Activated T-cell treated with anti-CD3 and anti-CD28 coated beads for 24 hours (primary cell): Measurements from ENCODE around the gene CHN2.

ENCODE experiments used
- DNase-seq: peaks from one replicate; pipeline ENCODE4 v3.0.0-alpha.2; 2020; ENCODE audit warnings: low read depth

Gene CHN2

DNA sequence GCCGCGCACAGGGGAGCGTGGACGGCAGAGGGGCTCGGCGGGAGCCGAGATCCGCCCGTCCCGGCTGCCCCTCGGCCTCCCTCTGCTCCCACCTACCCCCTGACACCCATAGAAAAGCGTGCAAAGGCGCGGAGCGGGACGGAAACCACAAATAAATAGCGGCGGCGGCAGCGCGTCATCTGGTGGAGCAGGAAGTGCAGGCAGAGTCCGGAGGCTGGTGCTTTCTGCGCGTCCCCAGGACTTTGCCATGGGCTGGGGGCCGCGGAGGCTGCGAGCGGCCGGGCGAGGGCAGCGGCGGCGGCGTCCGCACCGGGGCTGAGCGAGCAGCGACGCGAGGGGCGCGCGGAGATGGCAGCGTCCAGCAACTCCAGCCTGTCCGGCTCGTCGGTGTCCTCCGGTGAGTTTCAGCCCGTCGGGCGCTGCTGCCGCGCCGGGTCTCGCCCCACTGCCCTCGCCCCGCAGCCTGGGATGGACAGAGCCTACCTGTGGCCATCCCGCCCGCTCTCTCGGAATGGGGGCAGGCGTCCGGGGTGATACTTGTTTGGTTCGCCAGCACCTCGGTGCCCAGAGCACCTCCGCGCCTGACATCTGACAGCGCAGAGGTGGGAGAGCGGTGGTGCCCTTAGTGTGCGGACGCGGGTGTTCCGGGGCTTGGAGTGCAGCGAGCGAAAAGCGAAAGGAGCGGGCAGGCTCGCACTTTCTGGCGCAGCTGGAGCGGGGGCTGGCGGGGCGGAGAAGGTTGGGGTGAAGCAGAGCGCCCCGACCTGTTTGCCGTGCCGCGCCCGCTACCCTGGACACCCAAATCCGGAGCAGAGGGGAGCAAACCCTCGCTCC lies at the start of gene CHN2:
Gene CHN2 (plus strand): TSS at position 182 of the 834 bp plus-strand sequence.
- DNase-seq, result no peak

DNA sequence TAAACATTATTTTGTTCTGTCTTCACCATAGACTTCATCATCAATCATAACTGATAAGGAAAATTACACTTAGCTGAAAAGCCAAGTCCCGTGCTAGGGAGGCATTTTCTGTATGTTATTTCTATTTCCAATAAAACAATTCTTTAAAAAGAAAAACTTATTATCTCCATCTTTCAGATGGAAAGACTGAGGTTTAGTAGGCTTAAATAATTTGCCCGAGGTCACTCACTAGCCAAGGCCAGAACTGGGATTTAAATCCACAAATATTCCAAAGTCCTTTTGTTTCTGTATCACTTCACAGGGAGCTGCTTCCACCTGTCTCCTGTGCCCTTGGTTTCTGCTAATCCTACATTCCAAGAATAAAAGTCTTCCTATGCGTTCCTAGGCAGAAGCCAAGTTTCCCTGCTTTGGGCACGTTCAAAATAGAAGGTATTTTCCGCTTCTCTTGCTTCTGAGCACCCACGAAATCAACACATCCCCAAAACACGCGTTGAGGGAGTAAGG lies 49.0 kb upstream of the CHN2 start:
- no peak for DNase-seq

DNA sequence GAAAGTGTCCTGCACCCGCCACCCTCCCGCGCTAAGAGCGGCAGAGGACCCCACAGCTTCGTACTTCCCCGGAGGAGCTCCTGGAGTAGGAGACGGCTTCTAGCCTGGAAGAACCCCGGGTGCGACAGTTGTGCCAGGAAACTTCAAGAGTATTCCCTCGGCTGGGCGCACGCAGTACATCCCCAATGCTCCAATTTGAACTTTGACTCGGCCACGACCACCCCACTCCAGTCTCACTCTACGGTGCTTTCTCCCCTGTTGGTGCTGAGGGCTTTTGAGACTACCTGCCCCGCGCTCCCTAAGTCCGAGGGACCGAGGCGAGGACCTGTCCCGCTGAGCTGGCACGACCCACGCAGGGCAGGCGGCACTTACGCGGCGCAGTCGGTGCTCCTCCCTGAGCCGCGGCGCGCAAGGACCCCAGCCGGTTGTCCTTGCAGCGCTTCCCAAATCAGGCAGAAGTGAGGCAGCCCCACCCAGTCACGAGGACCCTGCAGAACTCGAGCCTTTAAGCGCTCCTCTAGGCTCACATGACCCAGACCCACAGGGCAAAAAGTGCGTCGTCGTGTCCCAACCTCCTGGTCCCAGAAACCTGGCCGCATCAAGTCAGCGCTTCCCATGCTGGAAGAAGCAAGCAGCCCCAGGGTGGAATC lies 48.4 kb upstream of the CHN2 start, which contains the start of gene CPVL:
Gene CPVL (minus strand): TSS at position 481 of the 650 bp plus-strand sequence. CDS start 25,476 bp downstream, outside the sequence.
- DNase-seq, result no peak

GRCh38 chr7:29146888-29147609 lies 47.5 kb upstream of the CHN2 start:
- no peak for DNase-seq

DNA sequence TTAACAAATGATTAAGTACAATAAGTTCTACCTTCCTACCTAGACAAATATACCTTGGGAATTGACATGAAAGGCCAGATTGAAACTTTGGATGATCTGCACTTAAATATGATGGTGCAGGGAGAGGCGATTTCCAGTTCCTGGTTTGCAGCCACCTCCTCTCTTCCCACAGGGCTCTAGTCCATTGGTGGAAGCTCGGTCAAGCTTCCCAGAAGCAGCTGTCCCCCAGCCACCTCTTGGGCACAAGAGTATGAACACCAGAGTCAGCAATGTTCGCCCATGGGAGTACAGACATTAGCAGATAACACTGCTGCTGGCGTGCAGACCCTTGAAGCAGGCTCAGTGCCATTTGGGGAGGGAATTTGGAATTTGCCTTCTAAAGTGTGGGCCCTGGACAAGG lies 46.8 kb upstream of the CHN2 start:
- DNase-seq, result no peak

GRCh38 chr7:29149036-29149435 lies 45.5 kb upstream of the CHN2 start:
- no peak for DNase-seq

GRCh38 chr7:29150856-29151255 lies 43.7 kb upstream of the CHN2 start:
- no peak for DNase-seq

- DNase-seq, result no peak
Measured at GRCh38 chr7:29154076-29154475, 40.5 kb upstream of the CHN2 start.

DNA sequence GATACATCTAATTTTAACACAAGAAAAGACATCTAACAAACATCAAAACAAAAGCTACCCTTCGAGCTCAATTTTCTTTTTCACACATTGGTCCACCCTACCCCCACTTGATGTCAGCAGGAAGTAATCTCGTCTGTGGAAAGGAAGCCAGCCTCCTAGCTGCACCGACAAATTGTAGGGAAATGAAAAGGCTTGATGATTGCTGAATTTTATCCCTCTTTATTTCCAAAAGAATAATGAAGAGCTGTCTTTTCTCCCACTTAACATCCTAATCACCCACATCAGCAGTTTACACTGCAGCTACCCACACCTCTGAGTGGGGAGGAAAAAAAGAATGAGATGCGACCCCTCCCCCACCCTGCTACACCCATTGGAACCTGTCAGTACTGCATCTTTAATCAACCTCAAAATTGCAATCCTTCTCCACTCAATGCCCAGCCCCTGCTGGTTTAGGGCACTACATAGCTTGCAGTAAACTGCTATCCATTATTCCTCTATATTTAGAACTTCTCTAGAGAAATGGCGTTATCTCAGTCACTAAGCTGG lies 37.6 kb upstream of the CHN2 start:
- no peak for DNase-seq

DNA sequence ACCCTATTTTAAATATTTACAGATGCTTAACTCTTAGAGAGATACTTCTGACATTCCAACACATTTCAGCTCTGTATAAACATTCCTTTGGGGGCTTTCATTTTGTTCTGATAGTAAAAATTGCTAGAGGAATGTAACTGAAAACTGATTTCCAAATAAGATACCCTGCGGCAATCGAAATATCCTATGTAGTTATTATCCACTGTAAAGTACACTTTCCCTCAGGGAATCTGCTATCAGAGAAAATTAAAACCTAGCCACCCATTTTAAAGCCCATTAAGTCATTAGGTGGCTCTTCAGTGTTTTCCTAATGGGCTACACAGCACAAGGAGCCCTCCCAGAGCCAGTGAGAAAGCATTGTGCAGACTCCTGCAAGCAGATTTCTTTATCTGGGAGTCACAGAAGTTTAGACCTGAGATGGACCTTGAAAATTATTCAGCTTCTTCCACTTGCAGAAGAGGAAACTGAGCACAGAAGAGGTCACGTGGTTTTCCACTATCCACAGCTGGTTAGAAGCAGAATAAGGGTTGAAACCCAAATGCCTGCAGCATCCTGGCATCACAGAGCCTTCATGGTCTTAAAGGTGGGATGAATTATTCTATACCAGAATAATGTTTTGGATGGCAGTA lies 35.7 kb upstream of the CHN2 start:
- DNase-seq, result no peak

GRCh38 chr7:29160080-29160479 lies 34.5 kb upstream of the CHN2 start:
- no peak for DNase-seq

DNA sequence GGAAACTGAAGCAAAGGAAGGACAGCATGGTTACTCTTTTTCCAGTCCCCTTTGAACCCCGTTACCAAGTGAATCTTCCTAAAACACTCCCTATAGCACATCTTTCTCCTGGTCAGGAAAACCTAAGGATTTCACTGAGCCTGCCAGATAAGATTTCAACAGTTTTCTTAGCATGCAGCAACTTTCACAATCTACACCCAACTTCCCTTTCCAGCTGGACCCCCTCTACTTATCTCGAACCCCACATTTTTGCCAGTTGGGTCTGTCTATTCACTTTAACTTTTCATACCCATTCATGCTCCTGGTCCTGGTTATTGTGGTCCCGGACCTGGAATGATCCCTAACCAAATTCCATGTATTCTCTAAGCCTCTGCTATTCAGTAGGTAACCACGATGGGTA lies 33.3 kb upstream of the CHN2 start:
- DNase-seq, result no peak

DNA sequence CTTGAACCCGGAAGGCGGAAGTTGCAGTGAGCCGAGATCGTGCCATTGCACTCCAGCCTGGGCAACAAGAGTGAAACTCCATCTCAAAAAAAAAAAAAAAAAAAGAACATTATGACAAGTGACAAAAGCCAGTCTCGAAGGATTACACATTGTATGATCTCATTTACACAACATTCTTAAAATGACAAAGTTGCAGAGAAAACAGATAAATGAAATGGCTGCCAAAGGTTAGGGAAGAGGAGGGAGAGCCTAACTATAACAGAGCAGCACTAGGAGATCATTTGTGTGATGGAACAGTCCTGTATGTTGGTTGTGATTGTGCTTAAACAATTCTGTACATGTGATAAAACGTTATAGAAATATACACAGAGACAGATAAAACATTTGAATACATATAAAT lies 32.0 kb upstream of the CHN2 start:
- DNase-seq, result no peak

GRCh38 chr7:29163854-29164253 lies 30.7 kb upstream of the CHN2 start:
- no peak for DNase-seq

DNA sequence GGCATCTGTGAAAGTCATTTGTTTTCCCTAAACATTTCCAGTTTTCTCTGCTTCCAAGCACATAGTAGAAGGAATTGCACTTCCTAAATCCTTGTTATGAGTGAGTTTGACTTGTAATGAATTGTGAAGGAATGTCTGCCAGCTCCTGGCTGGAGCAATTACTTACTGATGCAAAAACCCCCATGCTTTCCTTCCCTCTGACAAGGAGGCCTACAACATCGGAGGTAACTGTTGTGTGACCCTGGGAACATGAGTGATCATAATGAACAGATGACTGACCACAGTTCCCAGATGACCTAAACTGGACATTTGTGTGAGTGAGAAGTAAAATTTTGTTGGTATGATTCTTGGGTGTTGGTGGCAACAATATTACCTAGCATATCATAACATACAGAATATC lies 26.9 kb upstream of the CHN2 start:
- DNase-seq, result no peak

GRCh38 chr7:29170781-29171180 lies 23.8 kb upstream of the CHN2 start:
- DNase-seq, result no peak

GRCh38 chr7:29173458-29173857 lies 21.1 kb upstream of the CHN2 start:
- DNase-seq, result no peak

DNA sequence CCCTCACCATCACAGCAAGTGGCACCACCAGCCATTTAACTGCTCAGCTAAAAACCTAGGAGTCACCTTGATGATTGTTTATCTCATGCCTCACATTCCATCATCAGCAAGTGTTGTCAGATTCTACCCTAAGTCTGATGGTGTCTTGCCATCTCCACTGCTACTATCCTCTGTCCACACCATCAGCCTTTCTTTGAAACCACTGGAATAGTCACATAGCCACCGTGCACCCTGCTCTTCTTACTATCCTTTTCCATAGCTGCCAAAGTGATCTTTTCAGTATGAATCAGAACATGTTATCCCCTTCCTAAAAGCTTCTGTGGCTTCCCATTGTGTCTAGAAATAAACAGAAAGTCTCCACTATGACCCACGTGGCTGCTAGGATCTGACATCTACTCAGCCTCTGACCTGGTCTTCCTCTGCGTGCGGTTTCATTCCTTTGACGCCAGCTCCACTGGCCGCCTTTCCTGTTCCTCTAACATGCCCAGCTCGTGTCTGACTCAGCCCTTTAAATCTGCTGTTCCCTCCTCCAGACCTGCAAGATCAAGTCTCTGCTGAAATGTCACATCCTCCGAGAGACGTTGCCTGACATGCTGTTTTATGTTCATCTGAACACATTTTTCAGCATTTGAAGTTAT lies 16.5 kb upstream of the CHN2 start:
- DNase-seq, result no peak

- DNase-seq, result no peak
Measured at GRCh38 chr7:29179115-29179514, 15.5 kb upstream of the CHN2 start.

DNA sequence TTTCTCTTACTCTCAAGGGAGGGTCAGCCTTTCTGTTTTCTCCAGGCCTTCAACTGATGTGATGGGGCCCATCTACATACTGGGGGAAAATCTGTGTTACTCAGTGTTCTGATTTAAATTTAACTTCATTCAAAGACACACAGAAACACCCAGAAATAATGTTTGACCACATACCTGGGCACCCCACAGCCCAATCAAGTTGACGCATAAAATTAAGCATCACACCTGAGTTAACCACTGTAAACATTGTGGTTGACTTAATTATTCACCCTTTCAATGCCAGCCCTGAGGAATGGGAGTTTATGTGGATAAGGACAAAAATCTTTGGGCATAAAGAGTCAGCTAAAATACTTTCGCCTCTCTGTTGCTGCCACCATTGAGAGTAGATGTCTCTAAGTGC lies 10.0 kb upstream of the CHN2 start:
- no peak for DNase-seq

DNA sequence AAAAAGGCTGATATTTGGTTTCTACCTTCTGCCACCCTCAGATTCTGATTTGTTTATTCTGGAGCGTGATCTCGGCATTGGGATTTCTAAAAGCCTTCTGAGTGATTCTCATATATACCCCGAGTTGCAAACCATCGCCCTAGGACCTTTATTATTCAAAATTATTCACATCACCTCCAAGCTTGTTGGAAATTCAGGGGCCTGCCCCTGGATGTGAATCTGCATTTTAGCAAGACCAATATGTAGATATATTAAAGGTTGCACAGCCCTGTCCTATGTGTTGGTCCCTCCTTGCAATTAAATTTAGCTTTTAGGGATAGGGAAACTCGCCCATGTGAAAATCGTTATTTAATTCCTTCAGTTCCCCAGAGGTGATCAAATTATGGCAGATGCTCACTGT lies 9.0 kb upstream of the CHN2 start:
- DNase-seq, result no peak
